ENCODE measurements around the gene SPATA21.

- no peak for TF ChIP-seq POLR2A (IDR thresholded peaks at IDR 0.05; ENCODE audit: low read depth, low read length)
- no peak for TF ChIP-seq TAF1 (IDR thresholded peaks at IDR 0.05; ENCODE audit: borderline replicate concordance, low read depth, low read length)
- TF ChIP-seq POLR2AphosphoS5 (IDR thresholded peaks at IDR 0.05; ENCODE audit: low read depth, low read length), result no peak
These were observed 13.7 kb upstream of the SPATA21 start for GRCh38 chr1:16450863-16451481.
